Measurements from ENCODE around the gene ACTMAP.

- TF ChIP-seq, protein P1, sequence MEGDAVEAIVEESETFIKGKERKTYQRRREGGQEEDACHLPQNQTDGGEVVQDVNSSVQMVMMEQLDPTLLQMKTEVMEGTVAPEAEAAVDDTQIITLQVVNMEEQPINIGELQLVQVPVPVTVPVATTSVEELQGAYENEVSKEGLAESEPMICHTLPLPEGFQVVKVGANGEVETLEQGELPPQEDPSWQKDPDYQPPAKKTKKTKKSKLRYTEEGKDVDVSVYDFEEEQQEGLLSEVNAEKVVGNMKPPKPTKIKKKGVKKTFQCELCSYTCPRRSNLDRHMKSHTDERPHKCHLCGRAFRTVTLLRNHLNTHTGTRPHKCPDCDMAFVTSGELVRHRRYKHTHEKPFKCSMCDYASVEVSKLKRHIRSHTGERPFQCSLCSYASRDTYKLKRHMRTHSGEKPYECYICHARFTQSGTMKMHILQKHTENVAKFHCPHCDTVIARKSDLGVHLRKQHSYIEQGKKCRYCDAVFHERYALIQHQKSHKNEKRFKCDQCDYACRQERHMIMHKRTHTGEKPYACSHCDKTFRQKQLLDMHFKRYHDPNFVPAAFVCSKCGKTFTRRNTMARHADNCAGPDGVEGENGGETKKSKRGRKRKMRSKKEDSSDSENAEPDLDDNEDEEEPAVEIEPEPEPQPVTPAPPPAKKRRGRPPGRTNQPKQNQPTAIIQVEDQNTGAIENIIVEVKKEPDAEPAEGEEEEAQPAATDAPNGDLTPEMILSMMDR (IDR thresholded peaks at IDR 0.05), result no peak
- no peak for TF ChIP-seq EZH2 (IDR thresholded peaks at IDR 0.05)
Observed at GRCh38 chr19:40721140-40721486, 29.2 kb downstream of the ACTMAP start.
